ENCODE results near the gene NEDD4.
"Not testable (repeated sequence)": the region's sequence is repeated elsewhere in the genome, so short reads cannot be mapped to it uniquely, and the experiment has no call there.

NEDD4 gene

GRCh38 chr15:55993111-55993803 lies at the start of gene NEDD4:
TSS of gene NEDD4 (minus strand) at chr15:55993612. CDS start at chr15:55993555, 57 bp downstream.
- peak; percentile 94 for DNase-seq (ENCODE audit: low spot score)

DNA sequence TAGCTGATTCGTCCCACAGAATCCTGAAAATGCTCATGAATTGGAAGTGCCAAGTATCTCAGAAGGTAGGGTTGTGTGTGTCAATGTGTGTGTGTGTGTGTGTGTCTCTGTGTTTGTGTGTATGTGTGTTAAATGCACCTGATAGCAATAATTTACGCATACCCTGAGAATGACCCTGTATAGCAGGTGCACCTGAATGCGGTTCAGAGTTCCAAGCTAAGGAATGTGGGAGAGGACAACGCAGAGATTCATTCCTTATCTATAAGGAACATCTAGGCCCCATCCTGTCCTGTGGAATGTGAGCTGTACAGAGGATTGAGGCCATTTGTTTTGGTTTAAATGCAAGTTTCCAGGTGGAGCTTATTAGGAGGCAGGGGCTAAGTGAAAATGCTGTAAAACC lies 49.1 kb upstream of the NEDD4 start:
- no peak for DNase-seq (ENCODE audit: low spot score)

DNA sequence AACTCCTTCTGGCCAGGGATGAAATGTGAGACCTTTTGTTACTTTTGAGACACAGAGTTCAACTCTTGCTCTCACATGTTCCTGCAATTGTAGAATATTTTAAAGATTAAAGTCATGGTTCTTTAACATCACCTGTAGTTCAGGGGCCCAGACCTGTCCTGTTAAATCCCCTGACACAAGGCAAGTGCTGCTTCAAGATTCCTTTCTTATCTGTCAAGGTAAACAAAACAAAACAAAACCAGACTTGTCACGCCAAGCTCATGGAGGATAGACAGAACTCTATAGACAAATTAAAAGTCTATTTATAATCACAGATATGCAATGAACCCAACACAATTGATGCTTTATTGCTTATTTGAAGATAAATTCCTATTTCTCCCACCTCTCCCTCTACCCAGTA lies 48.6 kb upstream of the NEDD4 start:
- no peak for DNase-seq (ENCODE audit: low spot score)

GRCh38 chr15:56040081-56041035 lies 46.9 kb upstream of the NEDD4 start:
- peak; percentile 79 for DNase-seq (ENCODE audit: low spot score)

GRCh38 chr15:56038707-56039106 lies 45.3 kb upstream of the NEDD4 start:
- DNase-seq (ENCODE audit: low spot score), result no peak

GRCh38 chr15:56038015-56038414 lies 44.6 kb upstream of the NEDD4 start:
- no peak for DNase-seq (ENCODE audit: low spot score)

DNA sequence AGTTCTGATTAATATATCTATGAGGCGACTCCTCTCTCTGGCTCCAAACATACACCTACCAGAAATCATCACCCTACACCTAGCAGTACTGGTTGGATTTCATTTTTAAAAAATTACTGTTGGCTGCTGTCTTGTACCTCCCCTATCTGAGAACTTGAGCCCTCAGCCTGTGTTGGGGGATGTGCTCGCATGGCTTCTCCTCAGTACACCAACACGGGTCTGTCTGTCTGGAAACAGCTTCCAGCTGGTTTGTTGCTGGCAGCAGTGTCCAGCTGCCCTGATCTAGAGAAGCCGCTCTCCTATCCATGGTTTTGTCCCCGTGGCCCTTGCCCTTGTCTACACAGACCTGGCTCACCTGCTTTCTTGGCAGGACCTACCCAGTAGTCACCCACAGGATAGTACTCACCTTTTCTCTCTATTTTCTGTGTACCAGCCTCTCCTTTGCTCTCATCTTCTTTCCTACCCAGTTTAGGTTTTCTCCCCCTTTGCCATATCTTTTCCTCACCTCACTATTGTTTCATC lies 43.2 kb upstream of the NEDD4 start:
- DNase-seq (ENCODE audit: low spot score), result no peak

GRCh38 chr15:56035166-56035565 lies 41.8 kb upstream of the NEDD4 start:
- no peak for DNase-seq (ENCODE audit: low spot score)

DNA sequence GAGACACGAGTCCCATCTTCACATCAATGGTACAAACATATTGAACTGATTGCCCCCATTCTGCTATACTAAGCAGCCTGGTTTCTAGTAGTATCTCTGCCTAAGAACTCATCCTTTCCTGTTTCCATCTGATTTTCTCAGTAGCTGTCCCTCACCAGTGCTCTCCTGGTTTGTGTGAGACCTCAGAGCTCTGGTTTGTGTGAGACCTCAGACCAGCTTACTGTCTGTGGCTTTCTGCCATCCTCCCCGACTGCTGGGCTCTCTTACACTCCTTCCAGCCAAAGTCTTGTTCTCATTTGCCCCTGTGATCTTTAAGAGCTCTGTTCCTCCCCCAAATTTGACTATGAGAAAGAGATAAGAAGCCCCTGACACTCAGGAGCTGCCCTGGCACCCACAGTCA lies 41.1 kb upstream of the NEDD4 start:
- DNase-seq (ENCODE audit: low spot score), result no peak

GRCh38 chr15:56032373-56032772 lies 39.0 kb upstream of the NEDD4 start:
- no peak for DNase-seq (ENCODE audit: low spot score)

GRCh38 chr15:56031836-56032235 lies 38.4 kb upstream of the NEDD4 start:
- no peak for DNase-seq (ENCODE audit: low spot score)

GRCh38 chr15:56031402-56031801 lies 38.0 kb upstream of the NEDD4 start:
- DNase-seq (ENCODE audit: low spot score), result no peak

- DNase-seq (ENCODE audit: low spot score), result no peak
Measured at GRCh38 chr15:56028430-56028829, 35.0 kb upstream of the NEDD4 start.

DNA sequence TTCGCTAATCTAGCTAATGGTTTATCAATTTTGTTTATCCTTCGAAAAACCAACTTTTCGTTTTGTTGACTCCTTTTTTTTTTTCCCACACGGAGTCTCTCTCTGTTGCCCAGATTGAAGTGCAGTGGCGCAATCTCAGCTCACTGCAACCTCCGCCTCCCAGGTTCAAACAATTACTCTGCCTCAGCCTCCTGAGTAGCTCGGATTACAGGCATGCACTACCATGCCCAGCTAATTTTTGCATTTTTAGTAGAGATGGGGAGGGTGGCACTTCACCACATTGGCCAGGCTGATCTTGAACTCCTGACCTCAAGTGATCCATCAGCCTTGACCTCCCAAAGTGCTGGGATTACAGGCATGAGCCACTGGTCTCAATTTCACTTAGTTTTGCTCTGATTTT lies 29.7 kb upstream of the NEDD4 start:
- DNase-seq (ENCODE audit: low spot score), result not testable (repeated sequence)

- no peak for DNase-seq (ENCODE audit: low spot score)
Measured at GRCh38 chr15:56019819-56020486, 26.5 kb upstream of the NEDD4 start.

DNA sequence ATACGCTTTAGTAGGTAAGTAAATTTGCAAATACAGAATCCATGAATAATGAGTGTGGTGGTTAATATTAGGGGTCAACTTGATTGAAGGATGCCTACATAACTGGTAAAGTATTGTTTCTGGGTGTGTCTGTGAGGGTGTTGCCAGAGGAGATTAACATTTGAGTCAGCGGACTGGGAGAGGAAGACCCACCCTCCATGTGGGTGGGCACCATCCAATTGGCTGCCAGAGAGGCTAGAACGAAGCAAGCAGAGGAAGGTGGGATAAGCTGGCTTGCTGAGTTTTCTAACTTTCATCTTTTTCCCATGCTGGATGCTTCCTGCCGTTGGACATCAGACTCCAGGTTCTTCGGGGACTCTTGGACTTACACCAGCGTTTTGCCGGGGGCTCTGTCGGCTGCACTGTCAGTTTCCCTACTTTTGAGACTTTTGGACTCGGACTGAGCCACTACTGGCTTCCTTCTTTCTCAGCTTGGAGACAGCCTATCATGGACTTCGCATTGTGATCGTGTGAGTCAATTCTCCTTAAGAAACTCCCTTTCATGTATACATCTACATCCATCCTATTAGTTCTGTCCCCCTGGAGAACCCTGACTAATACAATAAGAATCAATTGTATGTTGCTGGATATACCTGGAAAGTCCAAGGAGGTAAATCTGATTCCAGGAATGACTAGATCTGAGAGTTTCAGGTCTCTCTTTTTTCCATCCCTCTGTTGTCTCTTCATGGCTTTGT lies 25.8 kb upstream of the NEDD4 start:
- DNase-seq (ENCODE audit: low spot score), result no peak

DNA sequence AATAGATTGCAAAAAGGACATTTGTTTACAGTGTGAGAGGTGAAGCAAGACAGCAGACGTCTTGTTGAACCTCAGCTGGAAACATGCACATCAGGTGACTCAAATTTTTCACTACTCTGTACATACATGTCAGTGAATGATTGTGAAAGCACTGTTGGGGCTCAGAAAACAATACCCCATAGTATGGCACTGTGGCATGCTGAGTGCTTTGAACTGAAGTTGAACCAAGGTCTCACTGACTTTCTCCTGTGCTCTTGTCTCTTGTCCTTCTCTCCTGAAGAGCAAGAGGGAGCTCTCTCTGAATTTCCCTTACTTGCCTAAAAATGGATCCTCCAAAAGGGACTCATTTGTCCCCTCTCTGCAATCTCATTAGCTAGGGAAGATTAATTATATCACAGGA lies 24.5 kb upstream of the NEDD4 start:
- no peak for DNase-seq (ENCODE audit: low spot score)

GRCh38 chr15:56017511-56017910 lies 24.1 kb upstream of the NEDD4 start:
- no peak for DNase-seq (ENCODE audit: low spot score)

GRCh38 chr15:56016281-56016680 lies 22.9 kb upstream of the NEDD4 start:
- no peak for DNase-seq (ENCODE audit: low spot score)

DNA sequence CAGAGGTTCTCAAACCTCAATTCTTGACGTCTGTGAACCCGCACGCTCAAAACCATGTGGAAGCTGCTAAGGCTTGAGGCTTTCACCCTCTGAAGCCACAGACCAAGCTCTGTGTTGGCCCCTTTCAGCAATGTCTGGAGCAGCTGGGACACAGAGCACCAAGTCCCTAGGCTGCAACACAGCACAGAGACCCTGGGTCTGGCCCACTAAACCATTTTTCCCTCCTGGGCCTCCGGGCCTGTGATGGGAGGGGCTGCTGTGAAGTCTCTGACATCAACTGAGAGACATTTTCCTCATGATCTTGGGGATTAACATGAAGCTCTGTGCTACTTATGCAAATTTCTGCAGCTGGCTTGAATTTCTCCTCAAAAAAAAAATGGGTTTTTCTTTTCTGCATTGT lies 21.3 kb upstream of the NEDD4 start:
- no peak for DNase-seq (ENCODE audit: low spot score)

GRCh38 chr15:56007053-56007452 lies 13.6 kb upstream of the NEDD4 start:
- DNase-seq (ENCODE audit: low spot score), result not testable (repeated sequence)

DNA sequence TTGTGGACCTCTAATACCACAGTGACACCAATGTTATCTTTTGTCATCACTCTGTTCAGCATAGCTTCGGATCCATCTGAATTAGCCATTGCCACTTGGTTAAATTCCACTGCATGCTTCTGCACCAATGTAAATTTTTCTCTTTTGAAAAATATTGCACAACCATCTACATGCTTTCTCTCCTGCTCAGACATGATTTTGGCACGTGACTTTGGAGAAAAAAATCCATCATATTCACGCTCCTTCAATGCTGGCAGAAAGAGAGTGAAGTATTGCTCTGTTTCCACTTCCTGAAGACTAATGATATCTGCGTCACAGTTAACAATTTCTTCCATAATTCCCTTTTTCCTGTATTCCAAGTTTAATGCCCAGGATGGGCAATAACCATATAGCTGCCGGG lies 13.0 kb upstream of the NEDD4 start:
- not testable (repeated sequence) for DNase-seq (ENCODE audit: low spot score)
